Endodermal cell (in vitro differentiated cells): ENCODE results near the gene COL21A1. TPM values are rescaled to one million over a fixed set of nuclear protein-coding genes. Genes with fewer than 3 reads are reported as not detected.

Source experiments
- DNase-seq: peaks from one replicate; pipeline ENCODE4 v3.0.0-alpha.2; 2017
- H3K27ac ChIP-seq: 2 replicates; pipeline ENCODE4 v1.5.1; 2013; ENCODE audit warnings: mild to moderate bottlenecking, low read depth, low read length, moderate library complexity
- H3K27me3 ChIP-seq: 2 replicates; pipeline ENCODE4 v1.6.1; 2013; ENCODE audit warnings: mild to moderate bottlenecking, low read length, moderate library complexity; ENCODE audit not compliant: insufficient read depth, control insufficient read depth, poor library complexity, severe bottlenecking
- H3K36me3 ChIP-seq: 2 replicates; pipeline ENCODE4 v1.7.0; 2013; ENCODE audit warnings: mild to moderate bottlenecking, low read length, moderate library complexity; ENCODE audit not compliant: control insufficient read depth, insufficient read depth
- H3K4me1 ChIP-seq: one replicate; pipeline ENCODE4 v1.7.0; 2013; ENCODE audit warnings: low read length; ENCODE audit not compliant: control insufficient read depth, insufficient read depth
- H3K4me3 ChIP-seq: 2 replicates; pipeline ENCODE4 v1.5.1; 2013; ENCODE audit warnings: mild to moderate bottlenecking, low read length, moderate library complexity
- H3K9ac ChIP-seq: 2 replicates; pipeline ENCODE4 v1.6.1; 2013; ENCODE audit warnings: mild to moderate bottlenecking, low read length, moderate library complexity; ENCODE audit not compliant: poor library complexity, severe bottlenecking; ENCODE audit errors: extremely low read depth
- H3K9me3 ChIP-seq: 2 replicates; pipeline ENCODE4 v1.6.1; 2013; ENCODE audit warnings: mild to moderate bottlenecking, low read length, moderate library complexity; ENCODE audit not compliant: control insufficient read depth
- H3K27ac Mint-ChIP-seq: 2 replicates; pipeline ENCODE4 v1.8.0; 2020; ENCODE audit warnings: mixed read lengths
- H3K27me3 Mint-ChIP-seq: 2 replicates; pipeline ENCODE4 v1.8.0; 2021; ENCODE audit warnings: mild to moderate bottlenecking, mixed read lengths; ENCODE audit not compliant: insufficient read depth
- H3K36me3 Mint-ChIP-seq: 2 replicates; pipeline ENCODE4 v1.8.0; 2020; ENCODE audit warnings: low read depth, mixed read lengths
- H3K4me1 Mint-ChIP-seq: 2 replicates; pipeline ENCODE4 v1.8.0; 2020; ENCODE audit warnings: mixed read lengths
- H3K4me3 Mint-ChIP-seq: 2 replicates; pipeline ENCODE4 v1.8.0; 2020; ENCODE audit warnings: mild to moderate bottlenecking, moderate library complexity, mixed read lengths
- H3K9me3 Mint-ChIP-seq: 2 replicates; pipeline ENCODE4 v1.8.0; 2020; ENCODE audit warnings: mild to moderate bottlenecking, mixed read lengths
- WGBS, 2 experiments: methylation state at CpG; one replicate each; pipeline versions ENCODE4 v1.1.5 to v1.1.7; 2013; ENCODE audit warnings: missing lambda C conversion rate in 2 of 2, mixed read lengths in 1 of 2; ENCODE audit not compliant: insufficient coverage in 1 of 2, insufficient read length in 1 of 2; 5-methylcytosine and 5-hydroxymethylcytosine counted together
- total RNA-seq, 2 donors: library from RNA; stranded (reverse); fragmentation: NEBNext Ultra II Directional in 1 of 2; extraction: Animal tissue kit (Norgen Biotek cat#: 25700) in 1 of 2; gene quantifications; 2 replicates in 1 of 2; 3 replicates in 1 of 2; pipeline ENCODE4 v1.2.1, GENCODE V29; 2021
- TF ChIP-seq, protein P1 (sequence below): fragments of 200-600 bp; sonication (generic); conservative IDR thresholded peaks from 2 replicates; pipeline ENCODE4 v1.5.0; 2021; ENCODE audit warnings: antibody characterized with exemption, mild to moderate bottlenecking

The COL21A1 gene
- total RNA-seq, 2 donors from 2014 or later = 0.71 to 1.9 TPM

DNA sequence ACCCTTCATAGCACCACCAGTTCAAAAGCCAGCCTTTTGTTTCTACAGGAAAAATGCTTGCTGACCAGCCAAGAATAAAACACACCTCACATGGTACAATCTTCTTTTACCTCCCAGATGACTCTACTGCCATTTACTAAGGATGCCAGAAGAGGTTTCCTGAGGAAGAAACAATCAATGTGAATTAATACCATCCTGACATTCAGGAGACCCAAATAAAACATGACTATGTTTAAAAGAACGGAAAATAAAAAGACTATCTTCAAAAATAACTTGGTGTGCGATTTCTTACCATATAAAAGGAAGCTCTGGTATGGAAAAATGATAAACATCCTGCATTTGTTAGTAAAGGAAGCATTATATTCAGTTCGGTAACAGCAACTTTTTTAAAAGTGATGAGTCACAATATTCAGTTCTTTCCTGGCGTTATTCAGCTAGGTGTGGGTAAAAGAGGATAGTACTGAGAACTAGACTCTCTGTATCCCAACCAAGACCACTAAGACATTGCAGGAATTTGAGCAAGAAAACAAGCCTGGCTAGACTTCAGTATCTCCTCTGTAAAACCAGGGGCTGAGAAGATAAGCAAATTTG lies 16.3 kb downstream of the COL21A1 start:
- Mint-ChIP-seq H3K4me3 (no peak overlapping the region), H3K36me3 (no peaks in the 10 kb centered on the region), H3K27me3 (no peaks in the 10 kb centered on the region), H3K27ac (no peak overlapping the region), H3K4me1 (no peaks in the 10 kb centered on the region), H3K9me3 (no peaks in the 10 kb centered on the region)
- WGBS, 2 experiments = 84 to 90% methylated on average over 3 to 4 of the region's 4 CpGs
- TF ChIP-seq, protein P1, sequence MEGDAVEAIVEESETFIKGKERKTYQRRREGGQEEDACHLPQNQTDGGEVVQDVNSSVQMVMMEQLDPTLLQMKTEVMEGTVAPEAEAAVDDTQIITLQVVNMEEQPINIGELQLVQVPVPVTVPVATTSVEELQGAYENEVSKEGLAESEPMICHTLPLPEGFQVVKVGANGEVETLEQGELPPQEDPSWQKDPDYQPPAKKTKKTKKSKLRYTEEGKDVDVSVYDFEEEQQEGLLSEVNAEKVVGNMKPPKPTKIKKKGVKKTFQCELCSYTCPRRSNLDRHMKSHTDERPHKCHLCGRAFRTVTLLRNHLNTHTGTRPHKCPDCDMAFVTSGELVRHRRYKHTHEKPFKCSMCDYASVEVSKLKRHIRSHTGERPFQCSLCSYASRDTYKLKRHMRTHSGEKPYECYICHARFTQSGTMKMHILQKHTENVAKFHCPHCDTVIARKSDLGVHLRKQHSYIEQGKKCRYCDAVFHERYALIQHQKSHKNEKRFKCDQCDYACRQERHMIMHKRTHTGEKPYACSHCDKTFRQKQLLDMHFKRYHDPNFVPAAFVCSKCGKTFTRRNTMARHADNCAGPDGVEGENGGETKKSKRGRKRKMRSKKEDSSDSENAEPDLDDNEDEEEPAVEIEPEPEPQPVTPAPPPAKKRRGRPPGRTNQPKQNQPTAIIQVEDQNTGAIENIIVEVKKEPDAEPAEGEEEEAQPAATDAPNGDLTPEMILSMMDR = no peak
- H3K27ac ChIP-seq = no peak overlapping the region
- H3K9me3 ChIP-seq = no peaks in the 10 kb centered on the region
- H3K27me3 ChIP-seq = no peaks in the 10 kb centered on the region
- no peaks in the 10 kb centered on the region for H3K4me1 ChIP-seq
- H3K9ac ChIP-seq = no peak overlapping the region
- DNase-seq = no peak
- no peaks in the 10 kb centered on the region for H3K36me3 ChIP-seq
- no peak overlapping the region for H3K4me3 ChIP-seq

DNA sequence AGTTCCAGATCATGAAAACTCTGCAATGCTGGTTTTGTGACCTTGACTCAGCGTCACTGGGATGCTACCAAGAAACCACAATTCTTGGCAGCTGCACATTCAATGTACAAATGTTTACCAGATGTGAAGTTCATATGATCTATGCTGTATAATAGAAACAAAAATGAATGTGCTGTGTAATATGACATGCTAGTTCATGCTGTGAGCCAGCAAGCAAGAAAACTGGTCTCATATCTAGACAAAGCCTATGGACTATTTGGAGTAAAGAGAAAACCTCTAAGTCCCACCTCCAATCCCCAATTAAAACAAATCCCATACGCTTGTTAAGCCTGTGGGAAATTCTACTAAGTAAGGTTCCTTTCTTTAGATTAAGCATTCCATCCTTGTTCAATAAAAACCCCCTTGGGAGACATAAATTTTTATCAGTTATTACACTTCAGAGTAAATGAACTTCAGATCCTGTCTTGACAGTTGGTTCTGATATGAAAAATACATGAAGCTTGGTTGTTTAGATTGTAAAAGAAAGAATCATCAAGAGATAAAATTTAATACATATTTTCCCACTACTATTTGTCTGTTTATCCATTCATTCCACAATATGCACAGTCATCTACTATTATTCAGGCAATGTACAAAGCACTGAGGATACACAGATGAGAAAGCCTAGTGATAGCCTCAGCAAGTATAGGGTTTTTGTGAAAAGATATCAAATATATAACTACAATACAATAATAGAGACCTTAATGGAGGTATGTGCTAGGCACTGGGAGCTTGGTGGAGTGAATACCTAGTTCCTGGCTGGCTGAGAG lies 20.1 kb downstream of the COL21A1 start:
- DNase-seq = no peak
- 46 to 50% methylated on average over 2 of the region's 2 CpGs for WGBS, 2 experiments
- Mint-ChIP-seq H3K9me3 (no peaks in the 10 kb centered on the region), H3K36me3 (no peaks in the 10 kb centered on the region), H3K27ac (no peak overlapping the region), H3K4me3 (no peak overlapping the region), H3K4me1 (no peaks in the 10 kb centered on the region), H3K27me3 (no peaks in the 10 kb centered on the region)
- Histone ChIP-seq H3K4me1 (no peaks in the 10 kb centered on the region), H3K27me3 (no peaks in the 10 kb centered on the region), H3K36me3 (no peaks in the 10 kb centered on the region), H3K9ac (no peak overlapping the region), H3K27ac (no peak overlapping the region), H3K4me3 (no peak overlapping the region), H3K9me3 (no peaks in the 10 kb centered on the region)
- TF ChIP-seq, protein P1 = no peak

DNA sequence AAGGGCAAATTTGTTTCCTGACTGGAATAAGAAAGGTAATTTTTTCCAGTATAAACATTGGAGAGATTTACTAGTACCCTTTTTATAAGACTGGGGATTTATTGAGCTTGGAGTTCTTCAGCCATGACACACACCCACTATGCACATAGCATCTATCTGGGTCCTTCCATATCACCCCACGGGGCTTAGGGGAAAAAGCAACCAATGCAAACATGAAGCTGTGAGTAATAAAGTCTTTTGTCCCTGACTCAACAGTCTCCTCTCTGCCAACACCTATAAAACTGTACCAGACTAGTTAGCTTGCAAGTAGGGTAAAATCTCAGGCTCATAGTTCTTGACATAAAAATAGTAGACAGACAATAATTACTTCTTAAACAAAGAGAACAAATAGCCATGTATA lies 23.4 kb downstream of the COL21A1 start:
- no peaks in the 10 kb centered on the region for H3K9me3 ChIP-seq
- no peak overlapping the region for H3K27ac ChIP-seq
- 100% methylated on average over 1 of the region's 1 CpG; no CpG with 5 or more reads in 1 of the 2 experiments for WGBS, 2 experiments
- no peaks in the 10 kb centered on the region for H3K4me1 Mint-ChIP-seq
- H3K9ac ChIP-seq = no peak overlapping the region
- H3K36me3 ChIP-seq = no peaks in the 10 kb centered on the region
- TF ChIP-seq, protein P1 = no peak
- H3K27ac Mint-ChIP-seq = no peak overlapping the region
- no peaks in the 10 kb centered on the region for H3K27me3 Mint-ChIP-seq
- DNase-seq = no peak
- no peak overlapping the region for H3K4me3 Mint-ChIP-seq
- no peaks in the 10 kb centered on the region for H3K4me1 ChIP-seq
- no peaks in the 10 kb centered on the region for H3K27me3 ChIP-seq
- H3K36me3 Mint-ChIP-seq = no peaks in the 10 kb centered on the region
- H3K4me3 ChIP-seq = no peak overlapping the region
- no peaks in the 10 kb centered on the region for H3K9me3 Mint-ChIP-seq
